NCI-H524 (cell line): ENCODE data around the gene CYP2A13.
"Not testable (repeated sequence)": the region's sequence is repeated elsewhere in the genome, so short reads cannot be mapped to it uniquely, and the experiment has no call there.

Experiments used
- DNase-seq, 2 experiments: peaks; one replicate each; lab custom pipeline; 2025; lab: John Stamatoyannopoulos, UW

Gene CYP2A13

GRCh38 chr19:41088151-41088550 lies at the start of gene CYP2A13:
Gene CYP2A13, plus strand, starts transcription at chr19:41088451. Its CDS starts 21 bp downstream, at chr19:41088472.
- no peak for DNase-seq

GRCh38 chr19:41039806-41040205 lies 48.4 kb upstream of the CYP2A13 start:
- DNase-seq, result no peak

GRCh38 chr19:41045095-41045494 lies 43.2 kb upstream of the CYP2A13 start:
- not testable (repeated sequence) for DNase-seq

- DNase-seq, result no peak
Measured at GRCh38 chr19:41050426-41050825, 37.8 kb upstream of the CYP2A13 start.

GRCh38 chr19:41052162-41052561 lies 36.1 kb upstream of the CYP2A13 start:
- DNase-seq, result not testable (repeated sequence)

GRCh38 chr19:41053331-41053730 lies 34.9 kb upstream of the CYP2A13 start:
- DNase-seq, result not testable (repeated sequence)

- no peak for DNase-seq
Measured at GRCh38 chr19:41064974-41065569, 23.2 kb upstream of the CYP2A13 start.

GRCh38 chr19:41076286-41076685 lies 12.0 kb upstream of the CYP2A13 start:
- no peak for DNase-seq

- DNase-seq, result no peak
Measured at GRCh38 chr19:41083516-41083915, 4.7 kb upstream of the CYP2A13 start.

GRCh38 chr19:41085748-41086415 lies 2.4 kb upstream of the CYP2A13 start:
- no peak for DNase-seq

GRCh38 chr19:41089959-41090358 lies 1.7 kb downstream of the CYP2A13 start:
- no peak for DNase-seq

GRCh38 chr19:41095703-41096102 lies 7.5 kb downstream of the CYP2A13 start:
- no peak for DNase-seq

- DNase-seq, result no peak
Measured at GRCh38 chr19:41096353-41096752, 8.1 kb downstream of the CYP2A13 start.

- no peak for DNase-seq
Measured at GRCh38 chr19:41097302-41097701, 9.1 kb downstream of the CYP2A13 start.

GRCh38 chr19:41098762-41099161 lies 10.5 kb downstream of the CYP2A13 start:
- no peak for DNase-seq

- DNase-seq, result not testable (repeated sequence)
Measured at GRCh38 chr19:41102210-41102609, 14.0 kb downstream of the CYP2A13 start.

GRCh38 chr19:41106177-41106576 lies 17.9 kb downstream of the CYP2A13 start:
- DNase-seq, result no peak

GRCh38 chr19:41111296-41111695 lies 23.0 kb downstream of the CYP2A13 start:
- DNase-seq, result no peak

- no peak for DNase-seq
Measured at GRCh38 chr19:41111750-41112295, 23.6 kb downstream of the CYP2A13 start.

- DNase-seq, result no peak
Measured at GRCh38 chr19:41112728-41113290, 24.6 kb downstream of the CYP2A13 start.

GRCh38 chr19:41114132-41114531 lies 25.9 kb downstream of the CYP2A13 start, which contains the start of gene CYP2F1:
Gene CYP2F1, plus strand, starts transcription at chr19:41114432. Its CDS starts 1,757 bp downstream, at chr19:41116189.
- DNase-seq, result no peak

- DNase-seq, result no peak
Measured at GRCh38 chr19:41116261-41116660, 28.0 kb downstream of the CYP2A13 start.
